ENCODE measurements around the gene PRRT2.

DNA sequence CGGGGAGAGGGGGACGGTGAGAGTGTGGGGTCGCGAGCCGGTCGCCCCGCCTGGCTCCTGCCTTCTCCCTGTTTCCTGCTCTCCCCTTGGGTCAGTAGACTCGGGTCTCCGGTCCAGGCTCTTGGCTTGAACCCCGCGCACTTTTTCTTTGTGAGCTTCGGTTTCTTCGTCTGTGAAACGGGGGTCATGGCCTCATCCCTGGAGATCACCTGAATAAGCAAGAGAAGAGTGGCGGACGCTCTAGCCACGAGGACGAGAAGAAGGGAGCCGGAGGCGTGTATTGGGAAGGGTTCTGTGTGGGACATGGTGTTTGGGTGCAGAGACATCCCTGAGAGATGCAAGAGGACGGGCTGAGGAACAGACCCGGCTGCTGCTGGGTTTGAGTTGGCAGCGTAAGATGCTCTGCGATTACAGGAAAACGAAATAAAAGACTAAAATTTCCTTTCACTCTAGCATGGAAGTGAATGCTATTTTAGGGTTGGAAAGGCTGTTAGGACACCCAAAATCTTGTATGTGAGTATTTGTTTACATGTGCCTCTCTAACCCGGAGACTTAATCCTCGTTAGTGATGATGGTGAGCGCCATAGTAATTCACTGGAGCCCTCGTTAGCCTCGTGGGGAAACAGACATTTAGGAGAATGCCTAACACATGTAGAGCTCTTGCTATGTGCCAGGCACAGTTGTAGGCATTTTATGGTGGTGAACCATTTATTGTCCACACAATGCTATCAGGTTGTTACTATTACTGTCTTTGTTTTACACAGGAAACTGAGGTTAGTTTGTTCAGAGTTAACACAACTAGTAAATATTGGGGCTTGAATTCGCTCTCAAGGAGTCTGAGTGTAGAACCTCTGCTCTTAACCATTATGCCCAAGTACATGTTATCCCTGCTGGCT, 20.8 kb upstream of the PRRT2 start:
- TF ChIP-seq, protein P1, sequence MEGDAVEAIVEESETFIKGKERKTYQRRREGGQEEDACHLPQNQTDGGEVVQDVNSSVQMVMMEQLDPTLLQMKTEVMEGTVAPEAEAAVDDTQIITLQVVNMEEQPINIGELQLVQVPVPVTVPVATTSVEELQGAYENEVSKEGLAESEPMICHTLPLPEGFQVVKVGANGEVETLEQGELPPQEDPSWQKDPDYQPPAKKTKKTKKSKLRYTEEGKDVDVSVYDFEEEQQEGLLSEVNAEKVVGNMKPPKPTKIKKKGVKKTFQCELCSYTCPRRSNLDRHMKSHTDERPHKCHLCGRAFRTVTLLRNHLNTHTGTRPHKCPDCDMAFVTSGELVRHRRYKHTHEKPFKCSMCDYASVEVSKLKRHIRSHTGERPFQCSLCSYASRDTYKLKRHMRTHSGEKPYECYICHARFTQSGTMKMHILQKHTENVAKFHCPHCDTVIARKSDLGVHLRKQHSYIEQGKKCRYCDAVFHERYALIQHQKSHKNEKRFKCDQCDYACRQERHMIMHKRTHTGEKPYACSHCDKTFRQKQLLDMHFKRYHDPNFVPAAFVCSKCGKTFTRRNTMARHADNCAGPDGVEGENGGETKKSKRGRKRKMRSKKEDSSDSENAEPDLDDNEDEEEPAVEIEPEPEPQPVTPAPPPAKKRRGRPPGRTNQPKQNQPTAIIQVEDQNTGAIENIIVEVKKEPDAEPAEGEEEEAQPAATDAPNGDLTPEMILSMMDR (IDR thresholded peaks at IDR 0.05) = no peak
- no peak for TF ChIP-seq EP300 (IDR thresholded peaks at IDR 0.05)
- no peak for TF ChIP-seq POLR2AphosphoS5 (IDR thresholded peaks at IDR 0.05)
- no peak for TF ChIP-seq POLR2A (IDR thresholded peaks at IDR 0.05)

All from gastroesophageal sphincter (tissue), 3 donors.